Activated T-cell treated with anti-CD3 and anti-CD28 coated beads, Interleukin-2, amount 50 U/mL, for 72 hours (primary cell): ENCODE measurements around the gene UQCC2. TPM values are rescaled to one million over a fixed set of nuclear protein-coding genes. Genes with fewer than 3 reads are reported as not detected.

Experiments
- ATAC-seq, 2 donors: fragments of 150-1000 bp; cut with Tn5 transposase; replicated peaks in 1 of 2; 2 replicates each; pipeline ENCODE4 v1.10.0; 2021; ENCODE audit warnings: moderate library complexity in 2 of 2, mild to moderate bottlenecking in 1 of 2
- DNase-seq, 2 donors: peaks; one replicate each; pipeline ENCODE4 v3.0.0; 2021 to 2022; ENCODE audit warnings: mixed read lengths in 1 of 2
- H3K27ac Mint-ChIP-seq: one replicate; pipeline ENCODE4 v1.8.0; 2022; ENCODE audit warnings: mild to moderate bottlenecking, moderate library complexity, mixed read lengths
- H3K27me3 Mint-ChIP-seq: one replicate; pipeline ENCODE4 v1.8.0; 2022; ENCODE audit warnings: low read depth, mixed read lengths
- H3K36me3 Mint-ChIP-seq, 2 donors: one replicate each; pipeline ENCODE4 v1.8.0; 2022; ENCODE audit warnings: mixed read lengths in 2 of 2, mild to moderate bottlenecking in 1 of 2; ENCODE audit not compliant: insufficient read depth in 2 of 2
- H3K4me1 Mint-ChIP-seq: one replicate; pipeline ENCODE4 v1.8.0; 2022; ENCODE audit warnings: low read depth, mixed read lengths
- H3K4me3 Mint-ChIP-seq, 2 donors: one replicate each; pipeline ENCODE4 v1.8.0; 2022; ENCODE audit warnings: mild to moderate bottlenecking in 2 of 2, mixed read lengths in 2 of 2, moderate library complexity in 2 of 2
- H3K9me3 Mint-ChIP-seq, 2 donors: one replicate each; pipeline ENCODE4 v1.8.0; 2022; ENCODE audit warnings: mixed read lengths in 2 of 2
- total RNA-seq, 2 donors: library from RNA; stranded (reverse); gene quantifications; one replicate each; pipeline ENCODE4 v1.2.3, GENCODE V29; 2022

The UQCC2 gene
- total RNA-seq, 2 donors from 2014 or later, result 50.6 to 59.9 TPM

- Mint-ChIP-seq H3K27ac (no peak overlapping the region), H3K4me3 (no peak overlapping the region), H3K9me3 (no peaks in the 10 kb centered on the region), H3K36me3 (no peaks in the 10 kb centered on the region), H3K4me1 (peaks cover under 1% of the 10 kb centered on the region), H3K27me3 (no peaks in the 10 kb centered on the region)
- no peak for DNase-seq
- no peak for ATAC-seq
Measured at GRCh38 chr6:33749401-33749800, 37.9 kb upstream of the UQCC2 start.

GRCh38 chr6:33748841-33749240 lies 37.3 kb upstream of the UQCC2 start:
- Mint-ChIP-seq H3K4me3 (no peak overlapping the region), H3K27ac (no peak overlapping the region), H3K27me3 (no peaks in the 10 kb centered on the region), H3K4me1 (peaks cover 4% of the 10 kb centered on the region), H3K36me3 (no peaks in the 10 kb centered on the region), H3K9me3 (no peaks in the 10 kb centered on the region)
- no peak for ATAC-seq
- no peak for DNase-seq

GRCh38 chr6:33747823-33748222 lies 36.3 kb upstream of the UQCC2 start:
- no peak for DNase-seq
- Mint-ChIP-seq H3K27me3 (peaks cover 6% of the 10 kb centered on the region), H3K4me3 (no peak overlapping the region), H3K9me3 (no peaks in the 10 kb centered on the region), H3K4me1 (peaks cover 4% of the 10 kb centered on the region), H3K27ac (no peak overlapping the region), H3K36me3 (no peaks in the 10 kb centered on the region)
- ATAC-seq, result no peak

- peaks cover 16% of the 10 kb centered on the region for H3K27me3 Mint-ChIP-seq
- no peak for ATAC-seq
Measured at GRCh38 chr6:33746651-33747100, 35.2 kb upstream of the UQCC2 start, which contains the start of gene IP6K3. IP6K3 (minus strand) TSS chr6:33746905; CDS start chr6:33735476, 11,429 bp downstream.

GRCh38 chr6:33746036-33746600 lies 34.6 kb upstream of the UQCC2 start:
- Mint-ChIP-seq H3K4me3 (no peak overlapping the region), H3K27me3 (peaks cover 16% of the 10 kb centered on the region), H3K36me3 (no peaks in the 10 kb centered on the region), H3K4me1 (peaks cover 4% of the 10 kb centered on the region), H3K9me3 (no peaks in the 10 kb centered on the region), H3K27ac (no peak overlapping the region)
- no peak for DNase-seq
- no peak for ATAC-seq

More at GRCh38 chr6:33746651-33747100, 35.2 kb upstream of the UQCC2 start, which contains the start of gene IP6K3:
- H3K27ac Mint-ChIP-seq, result no peak within 1 kb of the TSS
- no peaks in the 10 kb centered on the region for H3K9me3 Mint-ChIP-seq
- H3K4me3 Mint-ChIP-seq, result no peak within 1 kb of the TSS
- no peak for DNase-seq
- H3K36me3 Mint-ChIP-seq, result no peaks in the 10 kb centered on the region
- peaks cover 4% of the 10 kb centered on the region for H3K4me1 Mint-ChIP-seq

- Mint-ChIP-seq H3K27ac (no peak overlapping the region), H3K4me3 (no peak overlapping the region), H3K9me3 (no peaks in the 10 kb centered on the region), H3K4me1 (peaks cover 4% of the 10 kb centered on the region), H3K36me3 (no peaks in the 10 kb centered on the region), H3K27me3 (peaks cover 16% of the 10 kb centered on the region)
- DNase-seq, result no peak
- ATAC-seq, result no peak
Measured at GRCh38 chr6:33745548-33745947, 34.0 kb upstream of the UQCC2 start.

- DNase-seq (no peak), ATAC-seq (no peak)
- Mint-ChIP-seq H3K9me3 (no peaks in the 10 kb centered on the region), H3K4me3 (no peak overlapping the region), H3K36me3 (no peaks in the 10 kb centered on the region), H3K27me3 (peaks cover 16% of the 10 kb centered on the region), H3K27ac (no peak overlapping the region), H3K4me1 (peaks cover 4% of the 10 kb centered on the region)
Measured at GRCh38 chr6:33744895-33745546, 33.5 kb upstream of the UQCC2 start.

- no peaks in the 10 kb centered on the region for H3K9me3 Mint-ChIP-seq
- H3K4me3 Mint-ChIP-seq, result no peak overlapping the region
- H3K4me1 Mint-ChIP-seq, result peaks cover 4% of the 10 kb centered on the region
- DNase-seq (peak; percentile 76 to 78), ATAC-seq (peak; percentile 79 to 87)
- H3K27me3 Mint-ChIP-seq, result peaks cover 16% of the 10 kb centered on the region
- H3K36me3 Mint-ChIP-seq, result no peaks in the 10 kb centered on the region
- no peak overlapping the region for H3K27ac Mint-ChIP-seq
Measured at GRCh38 chr6:33744001-33744848, 32.7 kb upstream of the UQCC2 start.

- Mint-ChIP-seq H3K27me3 (peaks cover 16% of the 10 kb centered on the region), H3K4me1 (peaks cover 4% of the 10 kb centered on the region), H3K36me3 (no peaks in the 10 kb centered on the region), H3K9me3 (no peaks in the 10 kb centered on the region), H3K27ac (no peak overlapping the region), H3K4me3 (no peak overlapping the region)
- ATAC-seq (no peak), DNase-seq (no peak)
Measured at GRCh38 chr6:33742837-33743236, 31.3 kb upstream of the UQCC2 start.

- no peaks in the 10 kb centered on the region for H3K36me3 Mint-ChIP-seq
- H3K27me3 Mint-ChIP-seq, result peaks cover 16% of the 10 kb centered on the region
- no peaks in the 10 kb centered on the region for H3K9me3 Mint-ChIP-seq
- DNase-seq, result no peak
- H3K4me3 Mint-ChIP-seq, result no peak overlapping the region
- no peak for ATAC-seq
- H3K4me1 Mint-ChIP-seq, result peaks cover 4% of the 10 kb centered on the region
- no peak overlapping the region for H3K27ac Mint-ChIP-seq
Measured at GRCh38 chr6:33742092-33742491, 30.6 kb upstream of the UQCC2 start.

GRCh38 chr6:33740794-33741193 lies 29.3 kb upstream of the UQCC2 start:
- H3K27ac Mint-ChIP-seq, result no peak overlapping the region
- no peak overlapping the region for H3K4me3 Mint-ChIP-seq
- no peaks in the 10 kb centered on the region for H3K36me3 Mint-ChIP-seq
- DNase-seq (no peak), ATAC-seq (no peak)
- H3K27me3 Mint-ChIP-seq, result peaks cover 16% of the 10 kb centered on the region
- peaks cover 4% of the 10 kb centered on the region for H3K4me1 Mint-ChIP-seq
- no peaks in the 10 kb centered on the region for H3K9me3 Mint-ChIP-seq

- Mint-ChIP-seq H3K27ac (no peak overlapping the region), H3K4me1 (peaks cover 4% of the 10 kb centered on the region), H3K36me3 (no peaks in the 10 kb centered on the region), H3K4me3 (no peak overlapping the region), H3K9me3 (no peaks in the 10 kb centered on the region), H3K27me3 (peaks cover 16% of the 10 kb centered on the region)
- no peak for ATAC-seq
- no peak for DNase-seq
Measured at GRCh38 chr6:33740204-33740608, 28.7 kb upstream of the UQCC2 start.

GRCh38 chr6:33739571-33739970 lies 28.1 kb upstream of the UQCC2 start:
- H3K9me3 Mint-ChIP-seq, result no peaks in the 10 kb centered on the region
- H3K4me1 Mint-ChIP-seq, result peaks cover 4% of the 10 kb centered on the region
- no peak for ATAC-seq
- no peak overlapping the region for H3K27ac Mint-ChIP-seq
- no peak overlapping the region for H3K4me3 Mint-ChIP-seq
- DNase-seq, result no peak
- peaks cover 16% of the 10 kb centered on the region for H3K27me3 Mint-ChIP-seq
- no peaks in the 10 kb centered on the region for H3K36me3 Mint-ChIP-seq
